Cardiac muscle cell (in vitro differentiated cells and primary cell): Measurements from ENCODE around the gene C11orf97. TPM values are rescaled to one million over a fixed set of nuclear protein-coding genes. Genes with fewer than 3 reads are reported as not detected.
"Not testable (repeated sequence)": the region's sequence is repeated elsewhere in the genome, so short reads cannot be mapped to it uniquely, and the experiment has no call there.

Source experiments
- DNase-seq, 2 donors: peaks; one replicate each; pipeline versions ENCODE4 v3.0.0 to v3.0.0-alpha.2; 2010 to 2017; ENCODE audit warnings: low read depth in 1 of 2, low spot score in 1 of 2
- H3K27ac ChIP-seq: fragments of 200-600 bp; sonication (generic); 2 replicates; pipeline ENCODE4 v1.5.1; 2016
- H3K27me3 ChIP-seq: fragments of 200-600 bp; sonication (generic); 2 replicates; pipeline ENCODE4 v1.6.0; 2016; ENCODE audit warnings: control low read depth
- H3K36me3 ChIP-seq: fragments of 200-600 bp; sonication (generic); 2 replicates; pipeline ENCODE4 v1.5.1; 2016; ENCODE audit warnings: control low read depth
- H3K4me1 ChIP-seq: fragments of 200-600 bp; sonication (generic); 2 replicates; pipeline ENCODE4 v1.8.1; 2017; ENCODE audit warnings: low read depth, mild to moderate bottlenecking, mixed run types
- H3K4me3 ChIP-seq: fragments of 200-600 bp; sonication (generic); 2 replicates; pipeline ENCODE4 v1.5.1; 2016; ENCODE audit warnings: mild to moderate bottlenecking
- H3K9me3 ChIP-seq: fragments of 200-600 bp; sonication (generic); 2 replicates; pipeline ENCODE4 v1.5.1; 2017; ENCODE audit warnings: low read depth, mild to moderate bottlenecking, control low read depth
- polyA plus RNA-seq: library from polyadenylated mRNA; unstranded; fragments of >200 nt; fragmentation: Nextera tagmentation; extraction: Ambion mirVana; gene quantifications from 2 replicates; pipeline ENCODE4 v1.2.1, GENCODE V29; 2016
- total RNA-seq: library from RNA; depleted of rRNA; stranded (reverse); fragments of >200 nt; gene quantifications from 2 replicates; pipeline ENCODE4 v1.2.3, GENCODE V29; 2016
- TF ChIP-seq, protein P1 (sequence below): IDR thresholded peaks from 2 replicates; pipeline ENCODE4 v1.5.1; 2012; ENCODE audit warnings: low read depth, mild to moderate bottlenecking, low read length

C11orf97 gene
- total and polyA plus RNA-seq, 2 experiments from 2014 or later: not detected

DNA sequence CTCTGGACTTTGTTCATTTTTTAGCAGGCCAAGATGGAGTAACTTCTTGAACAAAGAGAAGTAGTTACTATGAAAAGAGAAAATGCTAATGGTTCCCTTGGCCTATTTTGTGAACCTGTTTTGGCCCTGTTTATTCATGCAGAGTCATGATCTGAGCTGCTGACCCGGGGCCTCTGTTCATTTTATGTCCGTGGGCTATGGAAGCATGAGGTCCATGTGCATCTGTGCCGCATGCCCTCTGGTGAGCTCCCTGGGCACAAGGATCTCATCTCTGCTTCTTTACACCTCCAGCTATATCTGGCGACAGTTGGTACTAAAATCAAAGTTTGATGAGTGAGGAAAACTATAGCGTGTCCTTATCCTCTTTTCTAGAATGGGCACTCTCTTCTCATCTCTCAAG lies 55.9 kb downstream of the C11orf97 start:
- TF ChIP-seq, protein P1, sequence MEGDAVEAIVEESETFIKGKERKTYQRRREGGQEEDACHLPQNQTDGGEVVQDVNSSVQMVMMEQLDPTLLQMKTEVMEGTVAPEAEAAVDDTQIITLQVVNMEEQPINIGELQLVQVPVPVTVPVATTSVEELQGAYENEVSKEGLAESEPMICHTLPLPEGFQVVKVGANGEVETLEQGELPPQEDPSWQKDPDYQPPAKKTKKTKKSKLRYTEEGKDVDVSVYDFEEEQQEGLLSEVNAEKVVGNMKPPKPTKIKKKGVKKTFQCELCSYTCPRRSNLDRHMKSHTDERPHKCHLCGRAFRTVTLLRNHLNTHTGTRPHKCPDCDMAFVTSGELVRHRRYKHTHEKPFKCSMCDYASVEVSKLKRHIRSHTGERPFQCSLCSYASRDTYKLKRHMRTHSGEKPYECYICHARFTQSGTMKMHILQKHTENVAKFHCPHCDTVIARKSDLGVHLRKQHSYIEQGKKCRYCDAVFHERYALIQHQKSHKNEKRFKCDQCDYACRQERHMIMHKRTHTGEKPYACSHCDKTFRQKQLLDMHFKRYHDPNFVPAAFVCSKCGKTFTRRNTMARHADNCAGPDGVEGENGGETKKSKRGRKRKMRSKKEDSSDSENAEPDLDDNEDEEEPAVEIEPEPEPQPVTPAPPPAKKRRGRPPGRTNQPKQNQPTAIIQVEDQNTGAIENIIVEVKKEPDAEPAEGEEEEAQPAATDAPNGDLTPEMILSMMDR: no peak
- H3K27ac ChIP-seq: no peak overlapping the region
- H3K4me1 ChIP-seq: peaks cover 12% of the 10 kb centered on the region
- no peaks in the 10 kb centered on the region for H3K9me3 ChIP-seq
- H3K4me3 ChIP-seq: no peak overlapping the region
- DNase-seq: no peak
- H3K27me3 ChIP-seq: no peaks in the 10 kb centered on the region
- no peaks in the 10 kb centered on the region for H3K36me3 ChIP-seq

DNA sequence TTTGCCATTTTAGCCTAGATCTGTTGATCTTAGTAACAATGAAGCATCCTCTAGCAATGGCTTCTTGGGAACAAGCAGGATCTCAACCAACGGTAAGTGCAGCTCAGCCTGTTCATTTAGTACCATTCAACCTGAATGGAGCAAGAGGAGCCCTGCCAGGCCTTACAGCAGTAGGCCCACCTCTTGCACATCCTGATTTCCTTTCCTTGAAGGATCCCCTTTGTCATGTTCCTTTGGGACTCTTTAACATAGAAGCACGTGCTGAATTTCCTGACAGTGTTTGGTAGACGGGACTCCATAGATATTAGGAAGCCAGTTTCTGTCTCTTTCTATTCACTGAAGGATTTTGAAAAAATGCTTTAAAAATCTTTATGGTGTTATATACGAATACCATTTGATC lies 56.5 kb downstream of the C11orf97 start:
- TF ChIP-seq, protein P1: no peak
- DNase-seq: no peak
- Histone ChIP-seq H3K4me3 (no peak overlapping the region), H3K9me3 (no peaks in the 10 kb centered on the region), H3K27ac (no peak overlapping the region), H3K4me1 (peaks cover 7% of the 10 kb centered on the region), H3K27me3 (no peaks in the 10 kb centered on the region), H3K36me3 (no peaks in the 10 kb centered on the region)

DNA sequence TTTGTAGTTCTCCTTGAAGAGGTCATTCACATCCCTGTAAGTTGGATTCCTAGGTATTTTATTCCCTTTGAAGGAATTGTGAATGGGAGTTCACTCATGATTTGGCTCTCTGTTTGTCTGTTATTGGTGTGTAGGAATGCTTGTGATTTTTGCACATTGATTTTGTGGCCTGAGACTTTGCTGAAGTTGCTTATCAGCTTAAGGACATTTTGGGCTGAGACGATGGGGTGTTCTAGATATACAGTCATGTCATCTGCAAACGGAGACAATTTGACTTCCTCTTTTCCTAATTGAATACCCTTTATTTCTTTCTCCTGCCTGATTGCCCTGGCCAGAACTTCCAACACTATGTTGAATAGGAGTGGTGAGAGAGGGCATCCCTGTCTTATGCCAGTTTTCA lies 60.7 kb downstream of the C11orf97 start:
- H3K9me3 ChIP-seq, H3K27ac ChIP-seq, H3K36me3 ChIP-seq, DNase-seq, H3K4me1 ChIP-seq, H3K4me3 ChIP-seq, H3K27me3 ChIP-seq: not testable (repeated sequence)

DNA sequence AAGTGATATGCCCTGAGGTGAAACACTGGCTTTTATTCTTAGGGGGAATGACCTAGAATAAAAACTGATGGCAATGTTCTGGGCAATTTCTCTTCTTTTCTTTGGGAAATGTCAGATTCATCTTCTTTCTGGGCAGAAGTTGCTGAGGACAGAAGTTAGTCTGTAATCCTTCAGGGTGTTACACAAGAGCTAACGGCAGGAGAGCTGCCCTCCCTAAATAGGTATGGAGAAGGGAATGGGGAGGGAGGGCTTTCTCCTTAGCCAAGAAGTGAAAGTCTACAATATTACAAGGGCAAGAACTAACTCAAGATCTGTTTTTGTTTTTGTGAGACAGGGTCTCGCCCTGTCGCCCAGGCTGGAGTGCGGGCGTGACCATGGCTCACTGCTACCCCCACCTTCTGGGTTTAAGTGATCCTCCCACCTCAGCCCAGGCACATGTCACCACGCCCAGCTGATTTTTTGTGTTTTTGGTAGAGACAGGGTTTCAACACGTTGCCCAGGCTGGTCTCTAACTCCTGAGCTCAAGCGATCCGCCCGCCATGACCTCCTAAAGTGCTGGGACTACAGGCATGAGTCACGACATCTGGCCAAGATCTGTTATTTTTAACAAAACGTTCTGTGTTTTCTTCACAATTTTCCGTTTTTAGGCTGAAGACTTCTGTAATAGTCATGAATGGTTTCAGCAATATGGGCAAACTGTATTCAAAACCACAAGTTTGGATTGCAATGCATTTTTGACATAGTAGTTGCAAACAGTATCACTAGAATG lies 62.1 kb downstream of the C11orf97 start:
- DNase-seq: peak in 1 of 2 donors; percentile 87
- no peaks in the 10 kb centered on the region for H3K4me1 ChIP-seq
- H3K36me3 ChIP-seq: no peaks in the 10 kb centered on the region
- H3K27me3 ChIP-seq: no peaks in the 10 kb centered on the region
- no peaks in the 10 kb centered on the region for H3K9me3 ChIP-seq
- TF ChIP-seq, protein P1: no peak
- no peak overlapping the region for H3K27ac ChIP-seq
- H3K4me3 ChIP-seq: no peak overlapping the region

DNA sequence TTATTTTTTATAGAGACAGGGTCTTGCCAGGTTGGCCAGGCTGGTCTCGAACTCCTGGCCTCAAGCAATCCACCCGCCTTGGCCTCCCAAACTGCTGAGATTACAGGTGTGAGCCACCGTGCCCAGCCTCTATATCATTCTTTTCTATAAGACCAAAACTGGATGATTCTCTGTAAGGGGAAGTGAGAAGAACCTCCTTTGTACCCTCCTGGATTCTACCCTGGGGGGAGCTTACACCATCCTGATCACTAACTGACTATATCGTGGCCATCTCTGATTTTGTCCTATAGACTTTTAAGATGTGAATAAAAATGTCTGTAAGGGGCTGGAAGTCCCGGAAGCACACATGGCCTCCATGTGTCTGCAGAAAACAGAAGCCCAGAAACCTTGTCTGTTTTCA lies 64.0 kb downstream of the C11orf97 start:
- H3K27me3 ChIP-seq: no peaks in the 10 kb centered on the region
- H3K9me3 ChIP-seq: no peaks in the 10 kb centered on the region
- TF ChIP-seq, protein P1: no peak
- no peaks in the 10 kb centered on the region for H3K36me3 ChIP-seq
- DNase-seq: no peak
- H3K4me1 ChIP-seq: no peaks in the 10 kb centered on the region
- no peak overlapping the region for H3K4me3 ChIP-seq
- H3K27ac ChIP-seq: no peak overlapping the region

DNA sequence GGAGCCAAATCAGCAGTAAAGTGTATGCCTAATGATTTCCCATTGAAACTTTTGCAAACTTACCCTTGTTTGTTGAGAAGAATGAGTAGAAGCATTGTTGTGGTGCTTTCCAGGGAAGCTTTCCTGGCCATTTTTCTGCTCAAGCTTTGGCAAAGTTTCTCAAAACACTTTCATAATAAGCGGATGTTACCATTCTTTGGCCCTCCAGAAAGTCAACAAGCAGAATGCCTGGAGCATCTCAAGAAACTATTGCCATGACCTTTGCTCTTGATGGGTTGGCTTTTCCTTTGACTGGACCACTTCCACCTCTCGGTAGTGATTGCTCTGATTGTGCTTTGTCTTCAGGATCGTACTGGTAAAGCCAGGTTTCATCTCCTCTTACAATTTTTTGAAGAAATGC lies 65.6 kb downstream of the C11orf97 start:
- H3K4me1 ChIP-seq: no peaks in the 10 kb centered on the region
- TF ChIP-seq, protein P1: no peak
- DNase-seq: no peak
- H3K36me3 ChIP-seq: no peaks in the 10 kb centered on the region
- H3K27ac ChIP-seq: no peak overlapping the region
- H3K4me3 ChIP-seq: no peak overlapping the region
- no peaks in the 10 kb centered on the region for H3K27me3 ChIP-seq
- H3K9me3 ChIP-seq: no peaks in the 10 kb centered on the region

Other genes starting within 250 kb of the C11orf97 start
- gene IZUMO1R, start 207.9 kb upstream of the C11orf97 start, total RNA-seq: not detected in 2 replicates
- gene IZUMO1R, start 207.9 kb upstream of the C11orf97 start, polyA plus RNA-seq: not detected in 2 replicates
- gene GPR83, start 111.0 kb upstream of the C11orf97 start, total RNA-seq: 0.11 and 0.15 TPM in 2 replicates
- not detected in 2 replicates for gene GPR83, start 111.0 kb upstream of the C11orf97 start, polyA plus RNA-seq
- gene MRE11, start 18.6 kb upstream of the C11orf97 start, total RNA-seq: 11.4 and 15.1 TPM in 2 replicates
- gene MRE11, start 18.6 kb upstream of the C11orf97 start, polyA plus RNA-seq: 7.0 and 7.9 TPM in 2 replicates
- 10.4 and 12.3 TPM in 2 replicates for gene ANKRD49, start 18.5 kb upstream of the C11orf97 start, total RNA-seq
- 12.3 and 17.2 TPM in 2 replicates for gene ANKRD49, start 18.5 kb upstream of the C11orf97 start, polyA plus RNA-seq
- 4.3 and 5.0 TPM in 2 replicates for gene FUT4, start 31.5 kb downstream of the C11orf97 start, total RNA-seq
- gene FUT4, start 31.5 kb downstream of the C11orf97 start, polyA plus RNA-seq: 2.3 and 4.3 TPM in 2 replicates
- gene PIWIL4, start 54.9 kb downstream of the C11orf97 start, total RNA-seq: 1.7 and 1.8 TPM in 2 replicates
- gene PIWIL4, start 54.9 kb downstream of the C11orf97 start, polyA plus RNA-seq: 0.18 and 2.3 TPM in 2 replicates